OCI-LY1 (cell line): ENCODE results near the gene PIGU.

Experiments
- H2AFZ ChIP-seq: fragments of 200-600 bp; sonication (generic), shearing (Covaris generic); 2 replicates; pipeline ENCODE4 v1.6.0; 2014; ENCODE audit warnings: antibody characterized with exemption, mild to moderate bottlenecking, low read length
- H3F3A ChIP-seq: fragments of 200-600 bp; sonication (generic), shearing (Covaris generic); 2 replicates; pipeline ENCODE4 v1.6.0; 2014; ENCODE audit warnings: mild to moderate bottlenecking, antibody characterized with exemption, low read length, moderate library complexity; ENCODE audit not compliant: insufficient read depth
- H3K27ac ChIP-seq: fragments of 200-600 bp; sonication (generic); 2 replicates; pipeline ENCODE4 v1.5.1; 2014; ENCODE audit warnings: low read length, mixed run types, mild to moderate bottlenecking, low read depth; ENCODE audit not compliant: poor library complexity, severe bottlenecking
- H3K27me3 ChIP-seq: fragments of 200-600 bp; sonication (generic); 2 replicates; pipeline ENCODE4 v1.6.0; 2014; ENCODE audit warnings: antibody characterized with exemption, mild to moderate bottlenecking, low read length, moderate library complexity; ENCODE audit not compliant: insufficient read depth
- H3K36me3 ChIP-seq: fragments of 200-600 bp; sonication (generic); 2 replicates; pipeline ENCODE4 v1.6.1; 2014; ENCODE audit warnings: mild to moderate bottlenecking, antibody characterized with exemption, low read length, moderate library complexity, mixed read lengths; ENCODE audit not compliant: insufficient read depth
- H3K4me1 ChIP-seq: fragments of 200-600 bp; sonication (generic); 2 replicates; pipeline ENCODE4 v1.5.1; 2014; ENCODE audit warnings: mild to moderate bottlenecking, low read length, moderate library complexity; ENCODE audit not compliant: insufficient read depth, severe bottlenecking
- H3K4me2 ChIP-seq: fragments of 200-600 bp; sonication (generic), shearing (Covaris generic); 2 replicates; pipeline ENCODE4 v1.6.1; 2014; ENCODE audit warnings: low read length
- H3K4me3 ChIP-seq: fragments of 200-600 bp; sonication (generic); 2 replicates; pipeline ENCODE4 v1.5.1; 2014; ENCODE audit warnings: low read length, low read depth, mild to moderate bottlenecking, mixed read lengths; ENCODE audit not compliant: poor library complexity, severe bottlenecking
- H3K79me2 ChIP-seq: fragments of 200-600 bp; shearing (Covaris generic); 2 replicates; pipeline ENCODE4 v1.6.1; 2016; ENCODE audit warnings: mixed run types, low read length, mixed read lengths; ENCODE audit not compliant: insufficient read depth
- H3K9ac ChIP-seq: fragments of 200-600 bp; sonication (generic), shearing (Covaris generic); 2 replicates; pipeline ENCODE4 v1.6.1; 2014; ENCODE audit warnings: mild to moderate bottlenecking, low read length, mixed read lengths
- H3K9me2 ChIP-seq: fragments of 200-600 bp; sonication (generic), shearing (Covaris generic); 2 replicates; pipeline ENCODE4 v1.6.1; 2014; ENCODE audit warnings: low read depth, mild to moderate bottlenecking, low read length, mixed read lengths
- H3K9me3 ChIP-seq: fragments of 200-600 bp; shearing (Covaris generic); 2 replicates; pipeline ENCODE4 v1.6.1; 2014; ENCODE audit warnings: low read length, mixed read lengths
- H4K20me1 ChIP-seq: fragments of 200-600 bp; sonication (generic), shearing (Covaris generic); 2 replicates; pipeline ENCODE4 v1.6.0; 2016; ENCODE audit warnings: mild to moderate bottlenecking, low read length; ENCODE audit not compliant: insufficient read depth
- EZH2 ChIP-seq: fragments of 200-600 bp; sonication (generic), shearing (Covaris generic); IDR thresholded peaks from 2 replicates; pipeline ENCODE4 v1.8.0; 2017; ENCODE audit warnings: borderline replicate concordance, mixed run types, mild to moderate bottlenecking, antibody characterized with exemption, low read length, moderate library complexity, mixed read lengths
- TF ChIP-seq, protein P1 (sequence below): fragments of 200-600 bp; sonication (generic), shearing (Covaris generic); IDR thresholded peaks from 2 replicates; pipeline ENCODE4 v1.5.1; 2017; ENCODE audit warnings: mild to moderate bottlenecking, antibody characterized with exemption, low read length, moderate library complexity, mixed read lengths

Gene PIGU

DNA sequence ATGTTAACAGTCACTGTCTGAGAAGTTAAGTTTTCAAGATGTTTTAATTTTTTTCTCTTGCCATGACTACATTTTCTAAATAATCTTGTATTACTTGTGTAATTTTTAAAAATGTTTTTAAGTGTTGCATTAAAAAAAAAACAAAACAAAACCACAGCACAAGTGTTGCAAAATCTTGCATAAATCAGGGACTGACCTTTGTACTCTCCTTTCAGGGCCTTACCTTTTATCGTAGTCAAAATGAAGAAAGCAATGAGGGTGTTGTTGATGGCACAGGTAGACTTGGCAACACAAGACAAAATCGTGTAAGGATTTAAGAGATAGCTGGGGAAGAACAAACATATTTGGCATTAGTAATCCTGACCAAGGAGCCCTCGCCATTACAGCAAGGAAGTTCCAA lies 42.5 kb downstream of the PIGU start:
- no peaks in the 10 kb centered on the region for H3K9me2 ChIP-seq
- peaks cover 38% of the 10 kb centered on the region for H3K36me3 ChIP-seq

GRCh38 chr20:34632870-34633452 lies 43.9 kb downstream of the PIGU start:
- H3K27me3 ChIP-seq: no peaks in the 10 kb centered on the region
- no peak overlapping the region for H3K27ac ChIP-seq
- H3K4me2 ChIP-seq: no peak overlapping the region
- no peaks in the 10 kb centered on the region for H3K9me3 ChIP-seq
- no peak overlapping the region for H3K4me3 ChIP-seq
- no peak overlapping the region for H3K9ac ChIP-seq
- no peaks in the 10 kb centered on the region for H3K4me1 ChIP-seq
- no peak overlapping the region for H2AFZ ChIP-seq
- TF ChIP-seq EZH2: no peak
- TF ChIP-seq, protein P1, sequence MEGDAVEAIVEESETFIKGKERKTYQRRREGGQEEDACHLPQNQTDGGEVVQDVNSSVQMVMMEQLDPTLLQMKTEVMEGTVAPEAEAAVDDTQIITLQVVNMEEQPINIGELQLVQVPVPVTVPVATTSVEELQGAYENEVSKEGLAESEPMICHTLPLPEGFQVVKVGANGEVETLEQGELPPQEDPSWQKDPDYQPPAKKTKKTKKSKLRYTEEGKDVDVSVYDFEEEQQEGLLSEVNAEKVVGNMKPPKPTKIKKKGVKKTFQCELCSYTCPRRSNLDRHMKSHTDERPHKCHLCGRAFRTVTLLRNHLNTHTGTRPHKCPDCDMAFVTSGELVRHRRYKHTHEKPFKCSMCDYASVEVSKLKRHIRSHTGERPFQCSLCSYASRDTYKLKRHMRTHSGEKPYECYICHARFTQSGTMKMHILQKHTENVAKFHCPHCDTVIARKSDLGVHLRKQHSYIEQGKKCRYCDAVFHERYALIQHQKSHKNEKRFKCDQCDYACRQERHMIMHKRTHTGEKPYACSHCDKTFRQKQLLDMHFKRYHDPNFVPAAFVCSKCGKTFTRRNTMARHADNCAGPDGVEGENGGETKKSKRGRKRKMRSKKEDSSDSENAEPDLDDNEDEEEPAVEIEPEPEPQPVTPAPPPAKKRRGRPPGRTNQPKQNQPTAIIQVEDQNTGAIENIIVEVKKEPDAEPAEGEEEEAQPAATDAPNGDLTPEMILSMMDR: no peak
- no peaks in the 10 kb centered on the region for H3K79me2 ChIP-seq
- H3K36me3 ChIP-seq: peaks cover 38% of the 10 kb centered on the region
- no peaks in the 10 kb centered on the region for H4K20me1 ChIP-seq
- H3F3A ChIP-seq: no peaks in the 10 kb centered on the region; the same call in 1 of the 2 replicates
- no peaks in the 10 kb centered on the region for H3K9me2 ChIP-seq

More for the DNA sequence above, 42.5 kb downstream of the PIGU start:
- Histone ChIP-seq H3K27ac (no peak overlapping the region), H3K9ac (no peak overlapping the region), H3K4me1 (no peaks in the 10 kb centered on the region), H3F3A (no peaks in the 10 kb centered on the region; the same call in 1 of the 2 replicates), H2AFZ (no peak overlapping the region), H3K9me3 (no peaks in the 10 kb centered on the region), H3K4me2 (no peak overlapping the region), H3K4me3 (no peak overlapping the region), H3K79me2 (no peaks in the 10 kb centered on the region), H3K27me3 (no peaks in the 10 kb centered on the region), H4K20me1 (no peaks in the 10 kb centered on the region)
- TF ChIP-seq EZH2: no peak

DNA sequence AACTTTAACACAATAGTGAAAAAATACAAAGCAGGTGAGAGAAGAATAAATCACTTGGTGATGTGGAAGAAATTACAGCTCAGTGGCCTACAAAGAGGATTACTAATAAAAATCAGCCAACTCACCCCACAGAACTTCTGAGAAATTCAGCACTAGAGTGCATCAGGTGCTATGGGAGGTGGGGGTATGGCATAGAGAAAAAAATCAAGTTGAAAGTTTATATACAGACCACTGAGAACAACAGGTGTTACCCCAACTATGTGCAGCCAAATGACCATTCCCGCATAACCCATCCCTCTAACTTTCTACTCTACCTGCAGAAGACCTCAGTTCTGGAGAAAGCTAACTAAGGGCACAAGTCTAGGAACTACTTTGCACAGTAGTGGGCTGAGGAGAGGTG lies 47.0 kb downstream of the PIGU start:
- TF ChIP-seq, protein P1: no peak
- TF ChIP-seq EZH2: no peak
- Histone ChIP-seq H4K20me1 (no peaks in the 10 kb centered on the region), H3K9me2 (no peaks in the 10 kb centered on the region), H3K4me1 (no peaks in the 10 kb centered on the region), H3K27me3 (no peaks in the 10 kb centered on the region), H2AFZ (no peak overlapping the region), H3K9me3 (no peaks in the 10 kb centered on the region), H3K27ac (no peak overlapping the region), H3K9ac (no peak overlapping the region), H3K36me3 (peaks cover 23% of the 10 kb centered on the region), H3K79me2 (no peaks in the 10 kb centered on the region), H3K4me2 (no peak overlapping the region), H3F3A (no peaks in the 10 kb centered on the region; the same call in 1 of the 2 replicates), H3K4me3 (no peak overlapping the region)

- Histone ChIP-seq H3K4me2 (no peak overlapping the region), H3K9me2 (no peaks in the 10 kb centered on the region), H4K20me1 (no peaks in the 10 kb centered on the region), H3K27ac (no peak overlapping the region), H3K27me3 (no peaks in the 10 kb centered on the region), H2AFZ (no peak overlapping the region), H3K36me3 (peaks cover 17% of the 10 kb centered on the region), H3K4me3 (no peak overlapping the region), H3K9me3 (no peaks in the 10 kb centered on the region), H3K79me2 (no peaks in the 10 kb centered on the region), H3F3A (no peaks in the 10 kb centered on the region), H3K9ac (no peak overlapping the region), H3K4me1 (no peaks in the 10 kb centered on the region)
- TF ChIP-seq, protein P1: no peak
- TF ChIP-seq EZH2: no peak
These were observed 47.5 kb downstream of the PIGU start for GRCh38 chr20:34629342-34629741.
